ENCODE data around the gene DDAH1. TPM values are rescaled to one million over a fixed set of nuclear protein-coding genes. Genes with fewer than 3 reads are reported as not detected.

DDAH1 gene
- total RNA-seq, 1 experiment from 2014 or later = 36.3 TPM

GRCh38 chr1:85406081-85406480 lies 58.9 kb downstream of the DDAH1 start:
- Mint-ChIP-seq H3K4me1 (peaks cover 21 to 22% of the 10 kb centered on the region in 2 experiments), H3K9me3 (no peaks in the 10 kb centered on the region), H3K36me3 (ENCODE audit: insufficient read depth in 1 of 3, low read depth in 3 of 3) (peaks cover 0 to 2% (median 0%) of the 10 kb centered on the region in 3 experiments; a peak in 1 of 7 replicates), H3K27ac (no peak overlapping the region), H3K27me3 (ENCODE audit: low read depth) (no peaks in the 10 kb centered on the region), H3K4me3 (no peak overlapping the region)
- no peaks in the 10 kb centered on the region for H3K9me3 ChIP-seq (ENCODE audit: control insufficient read depth, low read depth, low read length)
- no peak overlapping the region for H3K4ac ChIP-seq (ENCODE audit: low read depth, low read length)
- no peak overlapping the region for H2BK20ac ChIP-seq (ENCODE audit: low read depth, low read length, poor library complexity, severe bottlenecking)
- no peak for DNase-seq
- H2AFZ ChIP-seq (ENCODE audit: low read length) = no peak overlapping the region
- no peak overlapping the region for H3K4me2 ChIP-seq (ENCODE audit: insufficient read depth, insufficient read length, low read length)
- H3K18ac ChIP-seq (ENCODE audit: insufficient read length, low read depth, low read length) = no peak overlapping the region
- no peak overlapping the region for H3K56ac ChIP-seq (ENCODE audit: insufficient read length, low read depth, low read length)
- H4K8ac ChIP-seq (replicated peaks; ENCODE audit: insufficient read length, low read depth, low read length) = no peak overlapping the region
- H3K14ac ChIP-seq (ENCODE audit: insufficient read depth, low read length) = no peak overlapping the region
- H3K23me2 ChIP-seq (ENCODE audit: insufficient read length, low read depth, low read length, poor library complexity, severe bottlenecking) = no peaks in the 10 kb centered on the region
- H3T11ph ChIP-seq (ENCODE audit: low read length) = no peak overlapping the region
- H4K5ac ChIP-seq (ENCODE audit: insufficient read length, low read depth, low read length) = no peak overlapping the region
- no peak overlapping the region for H3K23ac ChIP-seq (ENCODE audit: insufficient read length, low read depth, low read length)
- H4K20me1 ChIP-seq (ENCODE audit: control insufficient read depth, insufficient read depth, insufficient read length) = no peaks in the 10 kb centered on the region
- no peak overlapping the region for H2BK12ac ChIP-seq (ENCODE audit: insufficient read length, low read depth, low read length)
- H3K4me1 ChIP-seq (ENCODE audit: insufficient read depth, low read length) = peaks cover 3% of the 10 kb centered on the region; the same call in 1 of the 2 replicates
- no peaks in the 10 kb centered on the region for H3K79me1 ChIP-seq (ENCODE audit: insufficient read depth, low read depth, low read length, poor library complexity, severe bottlenecking)
- no peak overlapping the region for H2AK5ac ChIP-seq (ENCODE audit: insufficient read length, low read length)
- no peak overlapping the region for H3K9ac ChIP-seq (ENCODE audit: extremely low read depth, insufficient read length, low read length)
- no peak overlapping the region for H2BK15ac ChIP-seq (ENCODE audit: low read depth, low read length)
- H3K79me2 ChIP-seq (ENCODE audit: insufficient read depth, low read length) = no peaks in the 10 kb centered on the region
- no peak for TF ChIP-seq CTCF (conservative IDR thresholded peaks at IDR 0.05)
- no peak overlapping the region for H2BK120ac ChIP-seq (ENCODE audit: low read depth, low read length, poor library complexity, severe bottlenecking)
- H4K91ac ChIP-seq (ENCODE audit: insufficient read length, low read depth, low read length) = no peak overlapping the region
- H3K27ac ChIP-seq (ENCODE audit: insufficient read length, low read depth, low read length) = no peak overlapping the region
- no CpG with 5 or more reads among the region's 1 CpG for WGBS (ENCODE audit: extremely low coverage, insufficient read length, low lambda C conversion rate)
- no peaks in the 10 kb centered on the region for H3K27me3 ChIP-seq (ENCODE audit: insufficient read depth, low read length)
- H2BK5ac ChIP-seq (ENCODE audit: insufficient read length, low read length) = no peak overlapping the region

Measured in H9 (cell line).